22Rv1 (cell line): ENCODE data around the gene MYD88.

Experiments used
- ZFX ChIP-seq: fragments of 450-650 bp; IDR thresholded peaks from 2 replicates; pipeline ENCODE4 v1.6.1; 2017; ENCODE audit warnings: antibody characterized with exemption, borderline replicate concordance
- TF ChIP-seq, protein P1 (sequence below): fragments of 450-650 bp; IDR thresholded peaks from 2 replicates; pipeline ENCODE4 v1.5.1; 2017; ENCODE audit warnings: mild to moderate bottlenecking

DNA sequence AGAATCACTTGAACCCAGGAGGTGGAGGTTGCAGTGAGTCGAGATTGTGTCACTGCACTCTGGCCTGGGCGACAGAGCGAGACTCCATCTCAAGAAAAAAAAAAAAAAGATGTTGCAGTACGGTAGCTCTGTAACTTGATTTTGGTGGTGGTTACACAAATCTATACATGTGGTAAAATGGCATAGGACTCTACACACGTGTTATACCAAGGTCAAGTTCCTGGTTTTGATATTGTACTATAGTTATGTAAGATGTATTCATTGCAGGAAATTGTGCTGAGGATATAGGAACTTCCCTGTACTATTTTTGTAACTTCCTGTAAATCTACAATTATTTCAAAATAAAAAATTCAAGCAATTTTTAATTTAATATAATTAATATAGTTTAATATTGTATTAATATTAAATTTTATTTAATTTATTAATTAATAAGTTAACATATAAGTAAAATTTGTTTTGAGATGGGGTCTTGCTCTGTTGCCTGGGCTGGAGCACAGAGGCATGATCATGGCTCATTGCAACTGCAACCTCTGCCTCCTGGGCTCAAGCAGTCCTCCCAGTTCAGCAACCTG, 9.9 kb downstream of the MYD88 start:
- TF ChIP-seq, protein P1, sequence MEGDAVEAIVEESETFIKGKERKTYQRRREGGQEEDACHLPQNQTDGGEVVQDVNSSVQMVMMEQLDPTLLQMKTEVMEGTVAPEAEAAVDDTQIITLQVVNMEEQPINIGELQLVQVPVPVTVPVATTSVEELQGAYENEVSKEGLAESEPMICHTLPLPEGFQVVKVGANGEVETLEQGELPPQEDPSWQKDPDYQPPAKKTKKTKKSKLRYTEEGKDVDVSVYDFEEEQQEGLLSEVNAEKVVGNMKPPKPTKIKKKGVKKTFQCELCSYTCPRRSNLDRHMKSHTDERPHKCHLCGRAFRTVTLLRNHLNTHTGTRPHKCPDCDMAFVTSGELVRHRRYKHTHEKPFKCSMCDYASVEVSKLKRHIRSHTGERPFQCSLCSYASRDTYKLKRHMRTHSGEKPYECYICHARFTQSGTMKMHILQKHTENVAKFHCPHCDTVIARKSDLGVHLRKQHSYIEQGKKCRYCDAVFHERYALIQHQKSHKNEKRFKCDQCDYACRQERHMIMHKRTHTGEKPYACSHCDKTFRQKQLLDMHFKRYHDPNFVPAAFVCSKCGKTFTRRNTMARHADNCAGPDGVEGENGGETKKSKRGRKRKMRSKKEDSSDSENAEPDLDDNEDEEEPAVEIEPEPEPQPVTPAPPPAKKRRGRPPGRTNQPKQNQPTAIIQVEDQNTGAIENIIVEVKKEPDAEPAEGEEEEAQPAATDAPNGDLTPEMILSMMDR = no peak
- TF ChIP-seq ZFX = no peak
